SKM-1 treated with dmso at 0.1 percent for 144 hours (cell line): ENCODE results near the gene CLEC17A.
"Not testable (repeated sequence)": the region's sequence is repeated elsewhere in the genome, so short reads cannot be mapped to it uniquely, and the experiment has no call there.

Experiments used
- DNase-seq: peaks from one replicate; lab custom pipeline; 2025; ENCODE audit not compliant: unreplicated experiment; lab: John Stamatoyannopoulos, UW

Gene CLEC17A

GRCh38 chr19:14558370-14559066, 24.4 kb upstream of the CLEC17A start:
- no peak for DNase-seq

- DNase-seq, result no peak
These were observed 22.7 kb upstream of the CLEC17A start for GRCh38 chr19:14559916-14560775.

GRCh38 chr19:14560776-14561108, 22.1 kb upstream of the CLEC17A start:
- no peak for DNase-seq

GRCh38 chr19:14561249-14561648, 21.6 kb upstream of the CLEC17A start:
- DNase-seq, result no peak

- no peak for DNase-seq
These were observed 21.0 kb upstream of the CLEC17A start for GRCh38 chr19:14561847-14562351.

- DNase-seq, result no peak
These were observed 20.0 kb upstream of the CLEC17A start for GRCh38 chr19:14562660-14563589.

- DNase-seq, result no peak
These were observed 19.3 kb upstream of the CLEC17A start for GRCh38 chr19:14563590-14563926.

- DNase-seq, result no peak
These were observed 18.8 kb upstream of the CLEC17A start for GRCh38 chr19:14563989-14564651.

- DNase-seq, result not testable (repeated sequence)
These were observed 18.1 kb upstream of the CLEC17A start for GRCh38 chr19:14564652-14565297.

- no peak for DNase-seq
These were observed 17.6 kb upstream of the CLEC17A start for GRCh38 chr19:14565298-14565679.

GRCh38 chr19:14565765-14566711, 16.8 kb upstream of the CLEC17A start:
- no peak for DNase-seq

GRCh38 chr19:14566712-14567077, 16.2 kb upstream of the CLEC17A start:
- no peak for DNase-seq

GRCh38 chr19:14567079-14567478, 15.8 kb upstream of the CLEC17A start:
- no peak for DNase-seq

GRCh38 chr19:14570864-14571527, 11.9 kb upstream of the CLEC17A start:
- DNase-seq, result no peak

- peak; percentile 95 for DNase-seq
These were observed 11.0 kb upstream of the CLEC17A start, which contains the start of gene NDUFB7 for GRCh38 chr19:14571695-14572490. Gene NDUFB7 (minus strand): TSS chr19:14572066. CDS start chr19:14572000, 66 bp downstream.

- no peak for DNase-seq
These were observed 7.4 kb upstream of the CLEC17A start for GRCh38 chr19:14575428-14575980.

- no peak for DNase-seq
These were observed 6.5 kb upstream of the CLEC17A start for GRCh38 chr19:14576363-14576762.
